HepG2 (cell line): Measurements from ENCODE around the gene LRRC45. TPM values are rescaled to one million over a fixed set of nuclear protein-coding genes. Genes with fewer than 3 reads are reported as not detected.

ENCODE experiments used
- ARID5B ChIP-seq: IDR thresholded peaks from 2 replicates; pipeline ENCODE4 v1.4.0; 2020; ENCODE audit warnings: mild to moderate bottlenecking, missing genetic modification reagents
- ATF6 ChIP-seq: sonication (generic); formaldehyde crosslinking; conservative IDR thresholded peaks from 2 replicates; pipeline ENCODE4 v1.4.0; 2020; ENCODE audit warnings: missing genetic modification reagents
- CSRNP1 ChIP-seq: sonication (generic); formaldehyde crosslinking; IDR thresholded peaks from 2 replicates; pipeline ENCODE4 v1.8.1; 2023; ENCODE audit warnings: mild to moderate bottlenecking, missing genetic modification reagents
- KDM1A ChIP-seq: IDR thresholded peaks from 2 replicates; pipeline ENCODE4 v1.6.1; 2016; ENCODE audit warnings: missing compliant biosample characterization
- MIER3 ChIP-seq: IDR thresholded peaks from 2 replicates; pipeline ENCODE4 v1.6.1; 2016; ENCODE audit warnings: missing compliant biosample characterization, borderline replicate concordance
- MXD4 ChIP-seq: IDR thresholded peaks from 2 replicates; pipeline ENCODE4 v1.6.1; 2016; ENCODE audit warnings: mild to moderate bottlenecking, missing biosample characterization, missing genetic modification reagents
- NFYB ChIP-seq: sonication (generic); formaldehyde crosslinking; IDR thresholded peaks from 2 replicates; pipeline ENCODE4 v1.4.0; 2020; ENCODE audit warnings: missing genetic modification reagents
- RORA ChIP-seq: sonication (generic); formaldehyde crosslinking; IDR thresholded peaks from 2 replicates; pipeline ENCODE4 v1.5.0; 2020; ENCODE audit warnings: mild to moderate bottlenecking, missing genetic modification reagents, moderate library complexity
- SCMH1 ChIP-seq: sonication (generic); formaldehyde crosslinking; IDR thresholded peaks from 2 replicates; pipeline ENCODE4 v1.9.0; 2021; ENCODE audit warnings: missing genetic modification reagents, mild to moderate bottlenecking, borderline replicate concordance
- ZNF333 ChIP-seq: sonication (generic); formaldehyde crosslinking; IDR thresholded peaks from 2 replicates; pipeline ENCODE4 v1.4.0; 2020; ENCODE audit warnings: mild to moderate bottlenecking, missing genetic modification reagents, borderline replicate concordance
- polyA plus RNA-seq, 8 experiments: library from polyadenylated mRNA; depleted of rRNA in 3 of 8; stranded (reverse) in 7 of 8; unstranded in 1 of 8; fragments of >200 nt; fragmentation: Illumina TruSeq in 4 of 8; extraction: Trizol in 4 of 8; gene quantifications; 2 replicates each; pipeline versions ENCODE4 v1.2.1 to v1.2.3, GENCODE V29; 2011 to 2016; ENCODE audit warnings: low read depth in 4 of 8, missing spikeins in 1 of 8, mixed read lengths in 1 of 8; ENCODE audit not compliant: insufficient read depth in 1 of 8
- total RNA-seq, 5 experiments: library from RNA; depleted of rRNA; stranded (reverse); fragments of >200 nt; fragmentation: Illumina TruSeq; extraction: Trizol; gene quantifications; 2 replicates each; pipeline ENCODE4 v1.2.3, GENCODE V29; 2016; ENCODE audit warnings: low read depth in 1 of 5
- TF ChIP-seq, protein P1 (sequence below): sonication (generic); formaldehyde crosslinking; IDR thresholded peaks from 2 replicates; pipeline ENCODE4 v1.4.0; 2020; ENCODE audit warnings: missing genetic modification reagents
- TF ChIP-seq, protein P2 (sequence below): sonication (generic); formaldehyde crosslinking; IDR thresholded peaks from 2 replicates; pipeline ENCODE4 v1.5.0; 2020; ENCODE audit warnings: mild to moderate bottlenecking, missing genetic modification reagents

Gene LRRC45
- total and polyA plus RNA-seq, 2 of the 13 experiments (the other 11 are each of a cell fraction or from before 2014, with no cell fraction given) = 11.6 to 48.1 TPM

DNA sequence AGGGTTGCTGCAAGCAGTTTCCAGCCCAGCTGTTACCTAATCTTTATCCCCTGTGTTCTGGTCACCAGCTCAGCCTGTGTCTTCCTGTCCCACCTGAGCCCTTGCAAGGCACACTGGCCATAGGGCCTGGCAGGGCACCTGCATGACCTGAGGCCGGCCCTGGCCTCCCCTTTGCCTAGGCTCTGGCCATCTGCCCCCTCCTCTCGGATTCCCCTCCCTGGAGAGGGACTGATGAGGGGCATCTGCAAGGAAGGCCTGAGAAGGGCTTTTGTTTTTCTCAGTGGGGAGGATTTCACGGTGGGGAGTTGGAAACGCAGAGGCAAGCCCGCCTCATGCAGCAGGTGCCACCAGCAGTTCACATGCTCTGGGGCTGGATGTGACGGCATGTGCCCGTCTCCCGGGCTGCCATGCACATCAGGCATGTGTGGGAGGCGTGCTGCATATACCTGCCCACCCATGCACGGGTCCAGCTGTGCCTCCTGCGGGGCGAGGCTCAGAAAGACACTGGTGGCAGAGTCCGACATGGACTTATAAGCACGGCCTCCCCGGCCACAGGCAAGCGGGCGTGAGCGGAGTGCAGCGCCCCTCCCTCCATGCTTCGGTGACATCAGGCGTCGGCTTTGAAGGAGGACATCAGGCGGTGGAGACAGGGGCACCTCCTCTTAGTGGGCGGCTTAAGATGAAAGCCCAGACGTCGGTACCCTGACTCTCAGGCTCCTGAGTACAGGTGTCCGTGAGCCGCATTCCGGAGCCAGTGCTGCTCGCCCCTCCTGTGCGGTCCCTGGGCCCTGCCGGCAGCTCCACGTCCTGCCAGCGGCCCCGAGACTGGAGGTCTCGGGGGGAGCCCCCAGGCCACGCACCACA, 29.1 kb upstream of the LRRC45 start (continued):
- TF ChIP-seq, protein P1, sequence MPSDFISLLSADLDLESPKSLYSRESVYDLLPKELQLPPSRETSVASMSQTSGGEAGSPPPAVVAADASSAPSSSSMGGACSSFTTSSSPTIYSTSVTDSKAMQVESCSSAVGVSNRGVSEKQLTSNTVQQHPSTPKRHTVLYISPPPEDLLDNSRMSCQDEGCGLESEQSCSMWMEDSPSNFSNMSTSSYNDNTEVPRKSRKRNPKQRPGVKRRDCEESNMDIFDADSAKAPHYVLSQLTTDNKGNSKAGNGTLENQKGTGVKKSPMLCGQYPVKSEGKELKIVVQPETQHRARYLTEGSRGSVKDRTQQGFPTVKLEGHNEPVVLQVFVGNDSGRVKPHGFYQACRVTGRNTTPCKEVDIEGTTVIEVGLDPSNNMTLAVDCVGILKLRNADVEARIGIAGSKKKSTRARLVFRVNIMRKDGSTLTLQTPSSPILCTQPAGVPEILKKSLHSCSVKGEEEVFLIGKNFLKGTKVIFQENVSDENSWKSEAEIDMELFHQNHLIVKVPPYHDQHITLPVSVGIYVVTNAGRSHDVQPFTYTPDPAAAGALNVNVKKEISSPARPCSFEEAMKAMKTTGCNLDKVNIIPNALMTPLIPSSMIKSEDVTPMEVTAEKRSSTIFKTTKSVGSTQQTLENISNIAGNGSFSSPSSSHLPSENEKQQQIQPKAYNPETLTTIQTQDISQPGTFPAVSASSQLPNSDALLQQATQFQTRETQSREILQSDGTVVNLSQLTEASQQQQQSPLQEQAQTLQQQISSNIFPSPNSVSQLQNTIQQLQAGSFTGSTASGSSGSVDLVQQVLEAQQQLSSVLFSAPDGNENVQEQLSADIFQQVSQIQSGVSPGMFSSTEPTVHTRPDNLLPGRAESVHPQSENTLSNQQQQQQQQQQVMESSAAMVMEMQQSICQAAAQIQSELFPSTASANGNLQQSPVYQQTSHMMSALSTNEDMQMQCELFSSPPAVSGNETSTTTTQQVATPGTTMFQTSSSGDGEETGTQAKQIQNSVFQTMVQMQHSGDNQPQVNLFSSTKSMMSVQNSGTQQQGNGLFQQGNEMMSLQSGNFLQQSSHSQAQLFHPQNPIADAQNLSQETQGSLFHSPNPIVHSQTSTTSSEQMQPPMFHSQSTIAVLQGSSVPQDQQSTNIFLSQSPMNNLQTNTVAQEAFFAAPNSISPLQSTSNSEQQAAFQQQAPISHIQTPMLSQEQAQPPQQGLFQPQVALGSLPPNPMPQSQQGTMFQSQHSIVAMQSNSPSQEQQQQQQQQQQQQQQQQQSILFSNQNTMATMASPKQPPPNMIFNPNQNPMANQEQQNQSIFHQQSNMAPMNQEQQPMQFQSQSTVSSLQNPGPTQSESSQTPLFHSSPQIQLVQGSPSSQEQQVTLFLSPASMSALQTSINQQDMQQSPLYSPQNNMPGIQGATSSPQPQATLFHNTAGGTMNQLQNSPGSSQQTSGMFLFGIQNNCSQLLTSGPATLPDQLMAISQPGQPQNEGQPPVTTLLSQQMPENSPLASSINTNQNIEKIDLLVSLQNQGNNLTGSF (CRISPR knock-in tag) = 0 out of 2 replicates have a peak, but pooled peaks have one; percentile 19
- TF ChIP-seq MIER3 (CRISPR knock-in tag) (no peak), RORA (CRISPR knock-in tag) (no peak), MXD4 (CRISPR knock-in tag) (0 out of 2 replicates have a peak, but pooled peaks have one; percentile 46), NFYB (CRISPR knock-in tag) (no peak), KDM1A (CRISPR knock-in tag) (no peak), ARID5B (CRISPR knock-in tag) (no peak), CSRNP1 (CRISPR knock-in tag) (peak; percentile 69), ZNF333 (CRISPR knock-in tag) (peak; percentile 91; the same call in 1 of the 2 replicates), ATF6 (no peak), SCMH1 (CRISPR knock-in tag) (no peak)
- TF ChIP-seq, protein P2, sequence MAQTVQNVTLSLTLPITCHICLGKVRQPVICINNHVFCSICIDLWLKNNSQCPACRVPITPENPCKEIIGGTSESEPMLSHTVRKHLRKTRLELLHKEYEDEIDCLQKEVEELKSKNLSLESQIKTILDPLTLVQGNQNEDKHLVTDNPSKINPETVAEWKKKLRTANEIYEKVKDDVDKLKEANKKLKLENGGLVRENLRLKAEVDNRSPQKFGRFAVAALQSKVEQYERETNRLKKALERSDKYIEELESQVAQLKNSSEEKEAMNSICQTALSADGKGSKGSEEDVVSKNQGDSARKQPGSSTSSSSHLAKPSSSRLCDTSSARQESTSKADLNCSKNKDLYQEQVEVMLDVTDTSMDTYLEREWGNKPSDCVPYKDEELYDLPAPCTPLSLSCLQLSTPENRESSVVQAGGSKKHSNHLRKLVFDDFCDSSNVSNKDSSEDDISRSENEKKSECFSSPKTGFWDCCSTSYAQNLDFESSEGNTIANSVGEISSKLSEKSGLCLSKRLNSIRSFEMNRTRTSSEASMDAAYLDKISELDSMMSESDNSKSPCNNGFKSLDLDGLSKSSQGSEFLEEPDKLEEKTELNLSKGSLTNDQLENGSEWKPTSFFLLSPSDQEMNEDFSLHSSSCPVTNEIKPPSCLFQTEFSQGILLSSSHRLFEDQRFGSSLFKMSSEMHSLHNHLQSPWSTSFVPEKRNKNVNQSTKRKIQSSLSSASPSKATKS (CRISPR knock-in tag) = no peak
